ENCODE measurements around the gene RFT1.
A peak's percentile ranks its signal among the peaks of the same experiment; 100 is the strongest.
"Not testable (repeated sequence)": the region's sequence is repeated elsewhere in the genome, so short reads cannot be mapped to it uniquely, and the experiment has no call there.

Gene RFT1

DNA sequence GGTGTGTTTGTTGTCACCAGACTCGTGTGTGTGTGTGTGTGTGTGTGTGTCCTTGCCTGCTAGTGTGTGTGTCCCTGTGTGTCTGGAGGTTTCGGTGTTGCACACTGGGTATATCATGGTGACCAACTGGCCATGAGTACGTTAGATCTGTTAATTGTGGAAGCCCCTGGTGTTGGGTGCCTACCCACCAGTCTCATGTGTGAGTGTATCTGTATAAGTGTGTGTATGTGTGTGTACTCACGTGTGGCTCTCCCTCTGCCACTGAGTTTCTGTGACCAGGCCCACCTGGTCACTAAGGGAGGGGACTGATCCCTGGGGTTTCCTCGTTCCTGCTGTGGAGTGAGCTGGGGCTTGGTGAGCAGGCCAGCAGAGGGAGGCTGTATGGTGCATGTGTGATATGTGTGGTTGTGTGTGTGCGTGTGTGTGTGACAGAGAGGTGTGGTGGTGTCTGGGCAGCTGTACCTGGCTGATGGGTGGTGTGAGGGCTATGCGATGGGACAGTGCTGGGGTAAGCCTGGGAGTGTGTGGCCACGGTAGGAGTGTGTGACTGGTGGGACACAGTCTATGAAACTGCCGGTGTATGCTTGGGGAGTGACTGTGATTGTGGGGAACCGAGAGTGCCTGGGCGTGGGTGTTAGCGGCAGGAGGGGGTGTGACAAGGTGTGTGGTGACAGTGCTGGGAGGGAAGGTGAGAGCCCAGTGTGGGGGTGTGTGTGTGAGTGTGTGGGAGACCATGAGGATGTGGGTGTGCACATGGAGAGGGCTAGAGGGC lies 32.6 kb upstream of the RFT1 start:
- DNase-seq, result peak; percentile 65

DNA sequence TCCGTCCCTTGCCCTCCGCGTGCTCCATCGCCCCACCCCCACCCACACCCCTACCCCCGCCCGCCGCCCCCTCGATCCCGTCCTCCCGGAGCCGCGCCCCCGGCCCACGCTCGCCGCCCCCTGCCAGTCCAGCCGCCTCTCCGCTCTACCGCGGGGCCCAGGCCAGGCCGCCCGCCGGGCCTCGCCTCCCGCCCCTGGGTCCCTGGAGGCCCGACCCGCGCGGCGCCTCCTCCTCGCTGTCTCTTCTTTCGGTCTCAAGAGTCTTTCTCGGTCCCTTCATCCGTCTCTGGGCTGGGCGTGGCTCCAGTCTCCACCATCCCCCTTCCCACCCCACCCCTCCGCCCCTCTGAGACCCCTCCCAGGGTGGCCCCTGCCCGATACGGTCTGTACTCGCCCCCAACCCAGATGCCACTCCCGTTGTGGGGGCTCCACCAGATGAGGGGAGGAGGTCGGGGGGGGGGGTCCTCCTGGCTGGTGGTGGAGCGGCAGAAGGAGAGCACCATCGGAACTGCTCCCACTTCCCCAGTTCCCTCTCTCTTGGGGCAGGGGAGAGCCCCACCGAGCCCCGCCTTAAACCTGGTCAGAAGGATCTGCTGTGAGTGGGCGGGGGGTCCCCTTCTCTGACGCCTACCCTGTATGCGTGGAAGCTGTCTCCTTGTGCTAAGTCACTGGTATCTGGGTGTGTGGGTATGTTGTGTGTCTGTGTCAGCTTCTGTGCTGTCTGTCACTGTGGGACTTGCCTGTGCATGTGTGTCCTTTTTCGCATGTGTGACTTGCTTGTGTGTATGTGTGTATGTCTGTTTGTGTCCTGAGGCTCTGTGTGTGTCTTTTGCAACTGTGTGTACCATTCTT lies 31.8 kb upstream of the RFT1 start:
- DNase-seq, result peak; percentile 71

DNA sequence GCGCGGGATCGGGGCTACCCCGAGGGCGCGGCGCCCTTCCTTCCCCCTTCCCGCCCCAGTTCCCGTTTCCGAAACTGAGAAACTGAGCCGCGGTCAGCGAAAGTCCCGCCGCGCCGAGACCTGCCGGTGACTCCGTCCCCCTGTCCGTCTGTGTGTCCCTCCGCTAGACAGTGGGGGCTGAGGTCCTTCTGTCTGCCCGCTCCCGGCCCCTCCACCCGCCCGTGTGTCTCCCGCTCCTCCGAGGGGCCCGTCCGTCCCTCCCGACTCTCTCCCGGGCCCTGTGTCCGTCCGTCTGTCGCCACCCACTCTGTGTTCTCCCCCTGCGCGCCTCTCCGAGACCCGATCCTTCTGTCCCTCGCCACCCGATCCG lies 31.2 kb upstream of the RFT1 start:
- no peak for DNase-seq

DNA sequence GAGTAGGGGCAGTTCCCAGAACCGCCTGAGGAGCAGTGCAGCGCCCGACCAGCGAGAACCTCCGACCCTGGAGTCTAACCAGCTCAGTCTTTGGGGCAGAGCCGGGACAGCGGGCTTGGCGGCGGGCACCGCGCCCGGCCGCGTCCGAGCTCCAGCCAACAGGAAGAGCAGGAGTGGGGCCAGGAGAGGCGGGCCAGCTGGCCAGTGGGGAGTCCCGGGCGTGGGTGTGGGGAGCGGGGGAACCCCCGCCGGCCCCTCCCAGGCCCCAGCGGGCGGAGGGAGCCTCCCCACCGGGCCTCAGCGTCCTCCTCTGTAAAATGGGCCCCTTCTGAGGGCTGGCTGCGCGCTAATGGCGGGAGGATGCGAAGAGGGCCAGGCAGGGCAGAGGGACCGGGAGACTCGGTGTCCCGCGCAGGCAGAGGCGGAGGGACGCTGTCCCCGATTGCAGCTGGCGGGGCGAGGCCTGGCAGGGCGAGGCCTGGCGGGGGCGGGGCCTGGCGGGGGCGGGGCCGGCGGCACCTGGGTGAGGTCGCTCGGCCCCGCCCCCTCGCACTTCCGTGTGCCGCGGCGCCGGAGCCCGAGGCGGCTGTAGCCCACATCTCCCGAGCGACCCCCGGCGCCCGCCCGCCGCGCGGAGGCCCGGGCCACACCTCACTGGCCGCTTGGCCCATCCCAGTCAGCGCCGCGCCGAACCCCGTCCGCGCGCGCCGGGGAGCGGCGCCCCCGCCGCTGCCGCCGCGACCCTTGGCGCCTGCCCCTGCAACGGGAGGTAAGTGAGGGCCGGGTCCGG lies 30.6 kb upstream of the RFT1 start, which contains the start of gene PRKCD:
Gene PRKCD (plus strand): TSS at position 550 of the 790 bp plus-strand sequence. CDS start 17,214 bp downstream, outside the sequence.
- peak; percentile 89 for DNase-seq

DNA sequence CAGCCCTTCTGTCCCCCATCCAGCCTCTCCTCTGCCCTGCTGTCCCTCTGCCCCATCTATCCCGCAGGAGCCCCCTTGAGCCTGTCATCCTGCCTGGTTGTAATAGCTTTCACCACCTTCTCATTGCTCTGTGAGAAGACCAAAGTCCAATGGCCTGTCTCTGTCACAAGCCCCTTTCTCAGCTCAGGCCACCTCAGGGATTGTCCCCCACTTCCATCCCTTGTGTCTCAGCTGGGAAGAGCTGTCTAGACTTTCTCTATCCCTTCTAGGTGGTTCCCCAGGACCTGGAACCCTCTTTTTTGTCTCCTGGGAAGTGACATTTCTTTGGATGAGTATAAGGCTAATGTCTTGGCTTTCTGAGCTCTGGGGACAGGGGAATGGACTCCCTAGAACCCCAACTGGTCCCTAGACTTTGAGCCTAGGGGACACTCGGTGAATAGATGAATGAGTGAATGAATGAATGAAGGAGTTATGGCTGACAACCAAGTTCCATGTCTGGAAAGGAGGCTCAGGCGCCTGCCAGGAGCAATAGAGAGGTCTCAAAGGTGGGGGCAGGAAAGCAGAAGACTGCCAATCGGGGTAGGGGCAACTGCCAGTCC lies 29.9 kb upstream of the RFT1 start:
- DNase-seq, result no peak

DNA sequence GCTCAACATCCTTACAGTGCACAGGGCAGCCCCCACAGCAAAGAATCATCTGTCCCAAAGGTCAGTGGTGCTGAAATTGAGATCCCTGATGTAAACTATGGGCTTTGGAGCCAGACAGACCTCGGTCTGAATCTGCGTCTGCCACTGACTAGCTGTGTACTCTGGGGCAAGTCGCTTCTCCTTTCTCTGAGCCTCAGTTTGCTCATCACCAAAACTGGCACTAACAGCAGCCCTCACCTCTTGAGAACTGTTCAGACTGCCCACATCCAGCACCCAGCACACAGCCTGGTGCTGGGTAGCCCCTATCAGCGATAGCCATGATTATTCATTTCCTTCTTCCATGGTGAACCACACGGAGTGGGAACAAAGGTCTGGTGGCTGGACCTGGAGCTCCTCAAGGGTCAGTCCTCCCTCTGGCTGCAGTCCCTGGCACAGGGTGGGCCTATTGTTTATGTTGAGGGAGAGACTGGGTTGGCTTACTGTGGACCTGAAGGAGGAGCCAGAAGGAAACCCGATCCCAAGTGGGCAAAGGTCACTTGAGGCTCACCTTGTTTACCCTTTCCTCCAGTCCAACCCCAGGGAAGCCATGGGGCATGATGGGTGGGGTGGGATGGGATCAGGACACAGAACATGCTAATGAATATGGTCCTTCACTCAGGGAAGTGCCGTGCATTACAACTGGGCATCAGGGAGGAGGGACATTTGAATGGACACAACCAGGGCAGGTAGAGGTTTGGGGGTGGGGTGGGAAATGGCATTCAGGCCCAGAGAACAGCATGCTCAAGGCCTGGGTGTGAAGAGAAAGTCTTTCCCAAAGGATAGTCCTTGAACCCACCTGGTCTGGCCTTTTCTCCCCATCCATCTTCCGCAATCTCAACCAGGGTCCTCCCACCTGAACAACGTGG lies 29.2 kb upstream of the RFT1 start:
- no peak for DNase-seq

DNA sequence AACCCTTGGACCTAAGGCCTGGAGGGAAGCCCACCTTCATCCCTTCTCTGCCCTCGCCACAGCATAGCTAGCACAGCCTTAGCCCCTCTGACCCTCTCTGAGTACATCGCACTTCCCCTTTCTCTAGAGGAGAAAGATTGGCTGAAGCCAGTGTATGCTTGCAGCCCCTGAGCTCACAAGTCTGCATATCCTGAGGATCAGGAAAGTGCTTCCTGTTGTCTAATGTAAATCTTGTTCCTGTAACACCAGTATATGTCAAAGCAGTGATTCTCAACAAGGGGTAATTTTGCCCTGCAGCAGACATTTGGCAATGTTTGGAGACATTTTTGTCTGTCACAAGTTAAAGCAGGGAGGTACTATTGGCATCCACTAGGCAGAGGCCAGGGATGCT lies 28.5 kb upstream of the RFT1 start:
- DNase-seq, result no peak

DNA sequence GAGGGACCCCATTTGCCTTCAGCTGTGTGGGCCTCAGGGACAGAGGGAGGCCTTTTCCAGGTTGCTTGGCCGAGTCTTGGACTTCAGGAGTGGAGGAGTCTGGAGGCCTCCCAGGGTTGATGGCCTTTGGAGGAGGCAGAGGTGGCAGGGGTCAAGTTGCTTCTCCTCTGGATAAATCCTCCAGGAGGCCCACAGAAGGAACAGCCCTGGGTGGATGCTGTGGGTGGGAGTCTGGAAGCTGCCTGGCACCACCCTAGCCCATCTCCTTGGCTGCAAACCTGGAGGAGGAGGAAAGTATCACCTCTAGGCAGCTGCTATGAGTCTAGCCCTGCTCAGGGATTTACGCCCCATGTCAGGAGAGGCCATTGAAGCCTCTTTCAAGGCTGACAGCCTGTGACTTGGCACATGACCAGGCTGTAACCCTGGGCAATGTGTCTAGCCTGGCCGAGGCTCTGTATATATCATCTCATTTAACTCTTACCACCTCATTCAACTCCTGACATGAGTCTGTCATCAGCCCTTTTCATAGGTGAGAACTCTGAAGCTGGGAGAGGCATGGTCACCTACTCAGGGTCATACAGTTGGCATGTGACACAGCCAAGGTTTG lies 27.8 kb upstream of the RFT1 start:
- DNase-seq, result no peak

DNA sequence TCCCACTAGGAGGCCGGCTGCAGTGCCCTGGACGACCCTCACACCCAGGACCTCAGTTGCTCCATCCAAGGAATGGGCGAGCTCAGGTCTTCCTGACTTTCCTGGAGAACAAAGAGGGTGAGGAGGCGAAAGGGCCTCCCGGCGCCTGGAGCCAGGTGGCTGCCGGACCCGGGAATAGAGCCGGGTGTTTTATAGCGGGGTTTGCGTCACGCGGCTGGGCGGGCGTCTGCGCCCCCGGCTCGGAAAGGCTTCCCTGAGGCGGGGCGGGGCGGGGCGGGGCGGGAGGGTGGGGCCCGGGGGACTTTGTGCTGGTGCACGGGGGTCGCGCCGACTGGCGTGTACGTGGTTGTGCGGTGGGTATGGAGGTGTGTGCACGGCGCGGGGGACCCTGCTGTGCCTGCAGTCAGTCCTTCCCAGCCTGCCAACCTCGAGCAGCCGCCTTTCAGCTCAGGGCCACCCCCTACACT lies 26.2 kb upstream of the RFT1 start:
- no peak for DNase-seq

DNA sequence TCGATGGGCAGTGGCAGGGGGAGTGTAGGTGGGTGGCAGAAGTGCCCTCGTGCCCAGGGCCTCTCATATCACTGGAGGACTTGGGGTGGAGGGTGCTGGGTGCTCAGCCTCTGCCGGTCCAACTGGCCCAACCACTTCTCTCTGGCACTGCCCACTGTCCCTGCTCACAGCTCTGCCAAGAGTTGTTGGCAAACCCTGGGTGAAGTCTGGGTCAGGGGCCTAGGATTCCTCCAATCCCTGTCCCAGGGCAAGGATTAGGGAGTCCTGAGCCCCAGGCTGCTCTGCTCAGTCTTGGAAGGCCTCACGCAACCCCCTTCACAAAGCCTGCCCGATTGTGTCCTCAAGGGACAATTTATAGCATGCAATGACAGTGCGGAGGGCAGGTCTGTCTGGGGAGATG lies 25.5 kb upstream of the RFT1 start:
- DNase-seq, result no peak

DNA sequence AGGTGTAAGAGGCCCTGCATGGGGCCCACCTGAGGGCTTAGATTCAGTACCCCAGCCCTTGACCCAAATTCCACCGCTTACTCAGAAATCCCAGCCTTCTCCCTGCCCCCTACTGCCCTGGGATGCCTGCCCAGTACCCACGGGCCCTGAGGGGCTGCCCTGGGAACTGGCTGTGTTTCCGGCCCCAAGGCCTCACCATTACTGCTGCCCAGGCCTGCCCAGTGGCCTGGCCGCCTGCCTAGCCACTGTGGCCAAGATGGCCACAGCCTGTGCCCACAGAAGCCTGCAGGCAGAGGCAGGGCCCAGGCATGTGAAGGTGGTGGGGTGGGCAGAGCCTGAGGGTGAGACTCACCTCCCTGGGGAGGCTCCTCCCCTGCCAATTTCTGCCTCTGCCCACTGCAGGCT lies 24.6 kb upstream of the RFT1 start:
- no peak for DNase-seq

DNA sequence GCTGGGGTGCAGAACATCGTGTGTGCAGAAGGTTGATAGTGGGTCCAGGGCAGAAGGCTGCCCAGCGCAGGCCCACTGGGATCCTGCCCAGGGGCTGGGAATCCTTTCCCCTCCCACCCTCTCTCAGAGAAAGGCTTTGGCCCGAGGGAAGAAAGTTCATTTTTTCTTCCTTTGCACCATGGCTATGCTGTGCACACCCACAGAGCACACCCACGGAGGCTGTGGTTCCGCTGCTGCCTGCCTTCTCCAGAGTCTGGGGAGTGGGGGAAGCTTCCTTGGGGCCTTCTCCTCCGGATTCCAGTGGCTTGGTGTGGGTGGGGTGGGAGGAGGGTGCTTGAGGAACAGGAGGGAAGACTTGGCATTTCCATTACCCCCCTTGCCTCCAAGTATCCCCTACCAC lies 23.7 kb upstream of the RFT1 start:
- no peak for DNase-seq

DNA sequence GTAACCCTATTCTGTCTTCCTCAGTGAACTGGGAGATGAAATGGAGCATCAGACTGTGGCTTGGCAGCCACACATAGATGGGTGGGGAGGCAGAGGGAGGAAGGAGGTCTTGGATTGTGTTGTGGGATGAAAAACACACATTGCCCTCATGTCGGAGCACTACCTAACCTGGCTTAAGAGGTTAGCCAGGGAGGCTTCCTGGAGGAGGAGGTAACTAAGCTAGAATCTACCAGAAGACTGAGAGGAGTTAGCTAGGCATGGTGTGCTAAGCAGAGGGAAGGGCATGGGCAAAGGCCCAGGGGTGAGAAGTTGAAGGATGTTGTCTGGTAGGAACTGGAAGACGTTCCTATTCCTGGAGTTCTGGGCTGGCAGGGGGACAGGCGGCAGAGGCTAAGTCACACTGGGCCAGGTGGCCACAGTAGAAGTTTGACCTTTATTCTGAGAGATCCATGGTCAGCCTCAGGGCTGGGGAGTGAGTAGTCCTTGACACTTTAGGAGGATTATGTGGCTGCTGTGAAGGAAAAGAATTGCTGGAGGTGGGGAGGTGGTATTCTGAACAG lies 23.1 kb upstream of the RFT1 start:
- no peak for DNase-seq

DNA sequence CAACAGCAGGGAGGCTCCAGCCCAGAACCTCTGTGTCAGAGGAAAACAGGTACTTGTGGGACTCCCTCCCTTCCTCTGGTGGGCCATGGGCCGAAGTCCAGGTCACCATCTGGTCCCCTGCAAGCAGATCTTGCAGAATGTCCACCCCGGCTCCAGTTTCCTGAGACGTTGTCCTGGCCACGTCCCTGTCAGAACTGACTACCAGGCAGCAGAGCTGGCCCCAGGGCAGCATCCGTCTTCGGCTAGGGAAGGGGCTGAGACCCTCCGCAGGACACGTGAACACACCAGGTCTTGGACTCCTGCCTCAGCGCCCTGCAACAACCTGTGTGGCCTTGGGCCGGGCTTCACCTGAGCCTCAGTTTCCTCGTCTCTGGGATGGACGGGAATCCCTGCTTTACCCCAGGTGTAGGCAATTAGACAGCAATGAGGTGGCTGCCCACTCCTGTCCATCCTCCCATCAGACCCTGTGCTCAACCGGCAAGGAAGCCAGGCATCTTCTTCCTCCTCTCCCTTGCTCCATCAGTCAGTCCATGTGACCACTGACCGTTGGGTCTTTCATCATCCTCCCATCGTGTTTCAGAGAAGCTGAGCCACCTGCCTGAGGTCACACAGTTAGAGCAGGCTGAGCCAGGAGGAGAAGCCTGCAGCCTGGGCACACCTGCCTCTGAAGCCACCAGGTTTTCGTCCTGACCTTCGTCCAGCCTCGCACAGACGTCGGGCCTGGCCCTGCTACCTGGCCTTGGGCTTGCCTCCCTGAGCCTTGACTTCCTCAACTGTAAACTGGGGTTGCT lies 21.8 kb upstream of the RFT1 start:
- no peak for DNase-seq

DNA sequence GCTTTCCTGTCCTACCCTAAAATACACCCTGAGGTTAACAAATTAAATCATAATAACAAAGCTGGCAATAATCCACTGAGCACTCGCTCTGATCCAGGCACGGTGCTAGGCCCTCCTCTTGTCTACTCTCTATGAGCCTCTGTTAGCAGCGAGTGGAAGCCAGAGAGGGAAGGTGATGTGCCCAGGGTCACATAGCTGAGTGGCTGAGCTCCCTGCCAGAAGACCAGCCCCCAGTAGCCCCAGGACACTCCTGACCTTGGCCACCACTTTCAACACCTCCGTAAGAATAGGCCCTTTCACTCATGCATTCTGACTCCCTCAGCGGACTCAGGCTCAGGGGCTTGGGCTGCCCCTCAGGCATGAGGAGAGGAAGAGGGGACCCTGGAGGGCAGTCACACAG lies 21.2 kb upstream of the RFT1 start:
- no peak for DNase-seq

DNA sequence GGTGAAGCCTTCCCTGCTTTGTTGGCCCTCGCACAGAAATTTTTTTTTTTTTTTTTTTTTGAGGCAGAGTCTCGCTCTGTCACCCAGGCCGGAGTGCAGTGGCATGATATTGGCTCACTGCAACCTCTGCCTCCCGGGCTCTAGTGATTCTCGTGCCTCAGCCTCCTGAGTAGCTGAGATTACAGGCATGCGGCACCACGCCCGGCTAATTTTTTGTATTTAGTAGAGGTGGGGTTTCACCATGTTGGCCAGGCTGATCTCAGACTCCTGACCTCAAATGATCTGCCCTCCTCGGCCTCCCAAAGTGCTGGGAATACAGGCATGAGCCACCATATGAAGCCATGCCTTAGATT lies 20.8 kb upstream of the RFT1 start:
- DNase-seq, result not testable (repeated sequence)

DNA sequence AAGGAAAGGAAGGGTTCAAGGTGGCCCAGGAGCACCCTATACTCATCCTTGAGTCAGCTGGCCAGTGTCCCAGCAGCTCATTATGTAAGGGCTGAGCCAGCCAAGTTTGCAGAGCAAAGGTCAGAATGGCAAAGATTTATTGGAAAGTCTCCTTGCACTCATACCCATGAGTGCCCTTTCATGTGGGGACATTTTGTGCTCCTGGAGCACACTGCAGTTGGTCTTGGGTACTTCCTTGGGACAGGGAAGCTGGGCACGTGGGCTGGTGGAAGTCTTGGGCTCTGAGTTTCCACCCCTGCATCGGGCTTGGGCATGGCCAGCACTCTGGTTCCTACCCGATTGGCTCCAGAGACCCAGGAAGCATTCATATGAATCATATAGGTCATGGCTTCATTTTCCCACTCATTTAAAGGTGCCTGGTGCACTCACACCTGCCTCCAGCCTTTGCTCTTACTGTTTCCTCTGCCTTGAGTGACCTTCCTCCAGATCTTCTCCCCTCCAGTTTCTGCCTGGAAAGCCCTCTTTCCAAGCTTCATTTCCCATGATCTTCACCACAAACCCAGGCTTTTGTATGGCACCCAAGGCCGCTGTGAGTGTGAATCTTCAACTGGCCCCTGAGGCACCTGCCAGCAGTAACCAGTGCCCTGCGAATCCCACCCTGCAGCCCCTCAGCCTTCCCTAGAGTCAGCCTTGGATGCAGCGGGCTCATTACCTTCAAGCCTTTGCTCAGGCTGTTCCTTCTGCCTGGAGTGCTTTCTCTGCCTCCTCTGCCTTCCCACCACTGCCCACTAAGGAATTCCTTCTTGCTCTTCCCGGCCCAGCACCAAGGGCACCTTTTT lies 20.2 kb upstream of the RFT1 start:
- DNase-seq, result no peak

DNA sequence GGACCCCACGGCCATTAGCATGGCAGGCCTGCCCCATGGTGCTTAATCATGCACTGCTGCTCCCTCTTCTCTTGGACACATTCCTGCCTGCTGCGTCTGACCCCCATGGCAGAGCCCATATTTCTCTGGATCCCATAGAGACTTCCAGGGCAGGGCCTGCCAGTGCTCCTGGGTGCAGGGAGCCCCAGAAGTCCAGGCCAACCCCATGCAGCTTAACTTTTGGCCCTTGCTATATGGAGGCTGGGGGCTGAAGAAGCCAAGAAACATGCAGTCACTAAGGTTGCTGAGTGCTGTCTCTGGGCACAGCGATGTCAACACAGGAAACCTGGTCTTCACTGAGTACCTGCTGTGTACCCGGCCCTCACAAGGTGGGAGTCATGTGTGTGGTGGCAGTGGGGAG lies 19.5 kb upstream of the RFT1 start:
- DNase-seq, result no peak

DNA sequence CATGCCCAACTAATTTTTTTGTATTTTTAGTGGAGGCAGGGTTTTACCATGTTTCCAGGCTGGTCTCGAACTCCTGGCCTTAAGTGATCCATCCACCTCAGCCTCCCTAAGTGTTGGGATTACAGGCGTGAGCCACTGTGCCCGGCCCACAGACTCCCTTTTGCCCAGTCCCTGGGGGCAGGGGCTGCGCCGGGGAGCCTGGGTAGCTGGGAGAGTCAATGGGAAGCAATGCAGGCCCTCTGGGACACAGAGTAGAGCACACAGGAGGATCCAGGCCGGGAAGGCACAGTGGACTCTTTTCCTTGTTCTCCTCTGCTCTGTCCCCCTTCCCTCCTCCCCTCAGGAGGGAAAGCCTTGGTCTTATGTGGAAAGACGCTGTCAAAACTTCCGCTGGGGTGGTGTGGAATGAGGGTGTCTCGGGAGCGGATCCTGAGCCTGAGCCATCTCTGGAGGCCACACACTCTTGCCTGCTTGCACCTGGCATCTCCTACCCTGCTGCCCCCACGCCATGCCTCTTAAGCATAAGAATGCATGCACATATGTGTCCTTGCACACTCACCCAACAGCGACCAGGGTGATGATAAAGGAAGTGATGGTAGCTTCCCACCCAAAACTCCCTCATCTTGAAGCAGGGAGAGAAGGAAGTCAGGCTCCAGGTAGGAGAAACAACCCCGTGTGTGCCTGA lies 18.9 kb upstream of the RFT1 start:
- DNase-seq, result no peak
